T47D (cell line): ENCODE data around the gene CCDC188.

Experiments
- DNase-seq, 2 experiments: peaks; one replicate each; pipeline versions ENCODE4 v3.0.0 to v3.0.0-alpha.2; 2011 to 2012; ENCODE audit warnings: low read depth in 1 of 2, low spot score in 1 of 2
- JUND ChIP-seq: IDR thresholded peaks from 2 replicates; pipeline ENCODE4 v1.6.1; 2012; ENCODE audit warnings: low read depth
- in situ Hi-C: cut with HindIII; loops from 2 replicates; pipeline ENCODE4 v1.10.0; 2016; ENCODE audit warnings: low sequenced_read_pairs, low pct_unique_long_range_greater_than_20kb

CCDC188 gene

DNA sequence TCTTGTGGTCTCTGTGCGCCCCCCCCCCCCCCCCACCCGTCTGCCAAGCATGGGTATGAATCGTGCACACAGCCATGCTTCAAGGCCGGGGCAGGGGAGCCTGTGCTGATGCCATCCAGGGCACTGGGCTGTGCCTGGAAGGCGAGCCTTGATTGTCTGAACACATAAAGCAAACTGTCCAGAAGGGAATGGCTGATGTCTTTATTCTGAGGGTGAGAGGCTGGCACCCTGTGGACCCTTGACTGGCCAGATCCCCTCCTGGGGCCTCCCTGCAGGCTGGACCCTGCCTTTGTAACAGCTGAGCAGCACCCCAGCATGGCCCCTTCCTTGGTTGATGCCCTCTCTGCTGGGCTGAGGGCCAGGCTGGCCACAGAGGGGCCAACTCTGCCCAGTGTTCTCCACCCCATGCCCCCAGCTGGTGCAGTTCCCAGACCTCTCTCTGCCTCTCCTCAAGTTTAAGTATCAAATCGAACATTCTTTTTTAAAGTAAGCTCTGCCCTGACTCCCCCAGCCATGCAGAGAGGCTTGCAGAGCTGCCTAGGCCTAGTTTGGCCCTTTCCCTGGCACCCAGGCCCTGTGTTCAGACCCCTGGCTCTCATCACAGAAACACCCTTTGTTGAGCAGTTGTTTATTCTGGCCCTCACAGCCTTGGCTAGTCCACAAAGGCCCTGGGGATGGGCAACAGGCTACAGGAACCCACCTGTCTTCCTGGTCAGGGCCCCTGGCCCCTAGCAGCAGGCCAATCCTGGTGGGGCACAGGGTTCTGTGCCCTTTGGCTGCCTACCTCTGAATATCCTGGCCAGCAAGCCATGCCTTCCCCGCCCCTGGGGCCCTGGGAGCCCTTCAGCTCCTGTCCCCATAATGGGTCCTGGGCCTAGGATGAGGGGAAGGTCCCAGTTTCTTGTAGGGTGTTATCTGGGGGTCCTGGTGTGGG lies 38.9 kb downstream of the CCDC188 start:
- no peak for DNase-seq
- in situ Hi-C loops = no loop called here
- no peak for TF ChIP-seq JUND

DNA sequence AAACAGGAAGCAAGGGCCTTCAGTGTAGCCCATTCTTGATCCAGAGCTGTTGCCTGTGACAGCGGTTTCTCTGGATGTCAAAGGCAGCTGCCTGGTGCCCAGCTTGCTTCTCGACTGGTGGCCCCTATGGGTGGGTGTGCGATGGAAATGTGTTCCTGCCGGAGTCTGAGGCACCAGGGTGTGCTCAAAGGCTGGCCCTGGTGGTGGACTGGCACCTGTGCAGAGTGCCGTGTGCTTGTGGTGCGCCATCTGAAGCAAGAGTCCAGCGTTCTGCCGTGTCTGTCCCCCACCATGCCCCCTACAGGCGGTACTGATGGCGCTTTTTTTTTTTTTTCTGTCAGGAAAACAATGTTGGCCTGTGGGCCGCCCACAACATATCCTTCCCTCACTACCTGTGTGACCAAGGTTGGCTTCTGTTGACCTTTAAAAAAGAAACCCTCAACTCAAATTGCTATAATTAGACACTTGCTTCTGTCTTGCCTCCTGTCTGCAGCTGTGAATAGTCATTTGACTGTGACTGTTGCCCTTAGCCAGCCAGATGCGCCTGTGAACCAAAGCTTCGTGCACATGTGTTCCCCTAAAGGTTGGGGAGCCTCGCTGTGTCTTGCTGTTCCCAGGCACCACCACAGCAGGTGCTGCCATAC lies 39.7 kb downstream of the CCDC188 start:
- no peak for TF ChIP-seq JUND
- DNase-seq = peak in 1 of 2 experiments; percentile 40

DNA sequence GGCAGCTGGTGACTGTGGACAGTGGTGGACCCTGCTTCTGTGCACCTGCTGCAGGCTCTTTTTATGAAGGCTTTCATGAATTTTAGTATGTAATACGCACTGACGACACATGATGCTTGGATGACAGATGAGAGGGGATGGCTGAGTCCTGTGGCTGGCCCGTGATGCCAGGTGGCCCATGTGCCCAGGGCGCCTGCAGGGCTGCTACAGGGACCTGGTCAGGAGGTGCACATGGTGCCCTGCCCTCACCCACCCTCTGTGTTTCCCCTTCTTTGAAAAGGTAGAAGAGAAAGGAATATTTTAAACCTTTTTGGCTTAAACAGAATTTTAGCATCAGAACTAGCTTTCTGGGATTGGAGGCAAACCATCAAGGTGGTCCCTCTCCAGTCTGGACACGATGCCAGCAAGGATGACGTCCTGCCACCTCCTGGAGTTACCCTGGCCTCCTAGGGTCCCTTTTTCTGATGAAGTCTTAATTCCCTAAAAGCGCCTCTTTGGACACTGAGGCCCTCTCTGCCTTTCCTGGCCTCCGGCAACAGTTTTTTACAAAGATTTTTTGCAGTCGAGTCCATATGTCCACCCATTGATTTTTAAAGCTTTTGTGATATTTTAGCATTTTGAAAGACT lies 40.4 kb downstream of the CCDC188 start:
- in situ Hi-C loops = no loop called here
- TF ChIP-seq JUND = no peak
- DNase-seq = no peak

More for the DNA sequence above, 39.7 kb downstream of the CCDC188 start:
- in situ Hi-C loops = no loop called here

DNA sequence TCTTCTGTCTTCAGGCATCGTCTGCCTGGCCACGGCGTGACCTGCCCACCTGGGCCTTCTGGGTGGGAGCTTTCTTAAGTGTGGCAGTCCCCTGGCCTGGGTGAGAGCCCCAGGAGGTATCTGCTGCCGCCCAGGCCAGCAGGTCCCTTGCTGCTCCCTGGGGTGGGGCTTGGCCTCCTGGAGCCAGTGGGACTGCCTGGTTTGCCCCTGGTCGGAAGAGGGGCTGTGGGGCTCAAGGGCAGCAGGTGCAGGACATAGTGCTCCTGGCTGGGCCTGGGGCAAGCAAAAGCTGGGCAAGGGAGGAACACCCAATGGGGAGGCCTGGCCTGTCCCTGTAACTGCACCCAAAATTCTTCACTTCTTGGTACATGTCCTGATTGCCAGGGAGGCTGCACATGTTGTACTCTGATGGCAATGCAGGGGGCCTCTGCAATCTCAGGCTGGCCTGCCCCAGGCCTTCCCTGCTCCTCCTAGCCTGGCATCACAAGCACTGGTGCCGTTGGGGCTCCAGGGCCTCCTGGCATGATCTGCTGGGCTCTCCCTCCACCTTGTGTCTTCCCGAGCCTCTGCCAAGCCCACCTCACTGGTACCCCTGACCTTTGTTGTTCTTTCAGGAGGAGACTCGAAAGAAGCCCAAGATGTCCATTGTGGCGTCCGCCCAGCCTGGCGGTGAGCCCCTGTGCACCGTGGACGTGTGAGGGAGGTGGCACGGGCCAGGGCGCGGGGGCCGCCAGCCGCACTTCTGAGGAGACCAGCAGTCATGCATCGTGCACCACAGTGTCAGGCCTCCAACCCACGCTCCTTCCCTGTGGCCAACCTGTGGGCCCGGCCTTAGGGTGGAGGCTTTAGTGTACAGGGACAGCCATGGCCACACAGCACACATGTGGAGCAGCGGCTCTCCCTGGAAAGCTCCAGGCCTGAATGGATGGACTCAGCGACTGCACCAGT lies 41.2 kb downstream of the CCDC188 start:
- DNase-seq = no peak
- in situ Hi-C loops = no loop called here
- no peak for TF ChIP-seq JUND

DNA sequence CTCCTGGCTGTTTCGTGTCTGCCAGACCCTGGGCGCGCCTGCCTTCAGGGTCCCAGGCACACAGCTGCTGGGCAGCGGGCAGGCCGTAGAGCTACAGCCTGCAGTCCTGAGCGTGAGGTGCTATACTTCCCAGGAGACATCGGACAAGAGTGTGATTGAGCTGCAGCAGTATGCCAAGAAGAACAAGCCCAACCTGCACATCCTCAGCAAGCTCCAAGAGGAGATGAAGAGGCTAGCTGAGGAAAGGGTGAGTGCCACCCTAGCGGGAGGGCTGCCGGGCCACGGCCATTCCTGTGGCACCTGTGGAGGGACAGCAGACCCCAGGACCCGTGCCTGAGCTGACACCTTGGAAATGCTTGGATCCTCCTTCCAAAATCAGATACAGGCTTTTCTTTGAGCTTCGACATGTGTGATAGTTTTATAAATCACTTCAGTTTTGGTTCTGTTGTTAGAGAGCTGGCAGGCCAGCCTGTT lies 42.1 kb downstream of the CCDC188 start:
- in situ Hi-C loops = no loop called here
- no peak for DNase-seq
- TF ChIP-seq JUND = no peak

DNA sequence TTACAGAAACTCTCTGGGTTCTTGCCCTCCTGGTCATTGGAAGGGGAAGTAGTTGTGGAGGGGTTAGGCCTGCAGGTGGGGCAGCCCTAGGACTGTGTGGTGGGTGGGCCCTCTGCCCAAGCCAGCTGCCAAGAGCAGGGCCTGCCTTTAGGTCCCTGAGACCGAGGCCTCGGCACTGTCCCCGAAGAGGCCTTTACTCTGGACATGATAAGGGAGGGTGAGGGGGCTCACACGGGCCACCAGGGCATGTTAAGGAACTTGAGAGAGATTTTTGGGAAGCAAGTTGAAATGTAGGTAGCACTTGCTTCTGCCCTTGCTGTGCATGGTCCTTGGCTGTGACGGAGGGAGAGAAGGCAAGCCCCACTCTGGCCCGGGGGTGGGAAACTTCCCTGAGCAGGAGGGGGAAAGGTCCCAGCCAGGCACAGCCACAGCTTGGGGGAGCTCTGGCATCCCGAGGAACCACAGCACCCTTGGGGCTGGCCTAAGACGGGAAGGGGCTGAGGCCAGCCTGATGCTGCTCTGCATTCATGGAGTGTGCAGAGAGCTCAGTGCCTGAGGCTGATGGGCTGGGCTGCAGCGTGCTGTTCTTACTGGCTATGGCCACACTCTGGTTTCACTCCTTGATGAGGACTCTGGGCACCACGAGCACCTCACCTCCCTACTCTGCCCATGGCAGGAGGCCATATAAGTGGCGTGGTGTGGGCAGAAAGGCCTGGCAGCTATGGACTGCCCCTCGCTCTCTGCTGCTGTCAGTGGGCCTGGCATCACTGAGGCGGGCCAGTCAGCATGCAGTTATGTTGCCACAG lies 42.7 kb downstream of the CCDC188 start:
- DNase-seq = no peak
- no peak for TF ChIP-seq JUND
- in situ Hi-C loops = no loop called here

DNA sequence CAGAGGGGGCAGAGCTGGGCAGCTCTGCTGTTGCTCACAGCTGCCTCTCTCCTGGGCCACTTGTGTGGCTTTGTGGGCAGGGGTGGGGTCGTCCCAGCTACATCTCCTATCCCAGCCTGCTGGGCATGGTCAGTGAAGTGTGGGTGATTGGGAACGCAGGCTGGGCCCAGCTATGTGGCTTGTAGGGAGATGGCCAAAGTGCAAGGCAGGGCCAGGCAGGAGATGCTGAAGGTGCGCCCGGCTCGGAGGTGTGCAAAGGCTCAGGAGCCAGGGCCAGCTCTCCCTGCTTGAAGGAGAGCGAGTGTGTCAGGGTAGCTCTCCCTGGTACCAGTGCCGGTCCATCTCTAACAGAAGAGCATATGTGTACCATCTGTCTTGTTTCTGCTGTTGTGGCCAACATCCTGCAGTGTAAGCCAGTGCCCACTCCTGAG lies 43.4 kb downstream of the CCDC188 start:
- no peak for TF ChIP-seq JUND
- DNase-seq = no peak
- in situ Hi-C loops = no loop called here

DNA sequence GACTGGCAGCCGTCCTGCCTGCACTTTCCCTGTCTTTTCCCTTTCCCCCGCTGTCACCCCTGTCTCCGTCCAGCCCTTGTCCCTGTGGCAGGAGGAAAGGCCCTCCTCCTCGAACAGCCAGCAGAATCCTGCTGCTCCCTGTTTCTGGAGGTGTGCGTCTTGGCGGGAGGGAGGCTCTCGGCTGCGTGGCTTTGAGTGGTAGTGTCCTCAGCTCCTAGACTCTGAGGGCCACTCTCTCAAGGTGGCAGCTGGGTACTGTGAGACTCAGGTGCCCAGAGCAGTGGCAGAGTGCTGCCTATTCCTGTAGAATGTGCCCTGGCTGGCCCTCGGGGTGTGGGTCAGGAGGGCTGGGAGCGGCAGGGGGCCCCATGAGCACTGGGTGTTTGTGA lies 44.0 kb downstream of the CCDC188 start:
- in situ Hi-C loops = no loop called here
- TF ChIP-seq JUND = no peak

DNA sequence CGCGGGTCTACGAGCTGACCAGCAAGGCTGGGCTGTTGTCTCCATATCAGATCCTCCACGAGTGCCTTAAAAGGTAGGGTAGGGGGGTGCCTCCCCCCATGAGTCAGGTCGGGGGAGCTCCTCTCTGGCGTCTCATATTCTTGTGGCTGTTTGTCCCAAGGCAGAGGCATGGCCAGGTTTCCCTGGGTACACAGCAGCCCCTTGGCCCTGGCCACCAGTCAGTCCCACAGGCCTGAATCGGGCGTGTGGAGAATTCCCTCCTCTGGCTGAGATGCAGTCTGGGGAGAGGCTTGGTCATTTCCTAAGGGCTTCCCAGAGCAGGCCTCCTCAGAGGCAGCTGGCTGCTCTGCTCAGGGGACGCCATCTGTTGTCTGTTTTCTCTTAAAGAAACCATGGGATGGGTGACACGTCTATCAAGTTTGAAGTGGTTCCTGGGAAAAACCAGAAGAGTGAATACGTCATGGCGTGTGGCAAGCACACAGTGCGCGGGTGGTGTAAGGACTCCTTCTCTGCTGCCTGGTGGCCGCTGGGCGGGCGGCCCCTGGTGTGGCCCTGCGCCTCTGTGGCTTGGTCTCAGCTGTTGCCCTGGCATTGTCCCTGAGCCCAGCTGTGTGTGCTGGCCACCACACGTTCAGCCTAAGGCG lies 44.5 kb downstream of the CCDC188 start:
- no peak for DNase-seq
- in situ Hi-C loops = no loop called here
- no peak for TF ChIP-seq JUND

More for the DNA sequence above, 44.0 kb downstream of the CCDC188 start:
- no peak for DNase-seq

DNA sequence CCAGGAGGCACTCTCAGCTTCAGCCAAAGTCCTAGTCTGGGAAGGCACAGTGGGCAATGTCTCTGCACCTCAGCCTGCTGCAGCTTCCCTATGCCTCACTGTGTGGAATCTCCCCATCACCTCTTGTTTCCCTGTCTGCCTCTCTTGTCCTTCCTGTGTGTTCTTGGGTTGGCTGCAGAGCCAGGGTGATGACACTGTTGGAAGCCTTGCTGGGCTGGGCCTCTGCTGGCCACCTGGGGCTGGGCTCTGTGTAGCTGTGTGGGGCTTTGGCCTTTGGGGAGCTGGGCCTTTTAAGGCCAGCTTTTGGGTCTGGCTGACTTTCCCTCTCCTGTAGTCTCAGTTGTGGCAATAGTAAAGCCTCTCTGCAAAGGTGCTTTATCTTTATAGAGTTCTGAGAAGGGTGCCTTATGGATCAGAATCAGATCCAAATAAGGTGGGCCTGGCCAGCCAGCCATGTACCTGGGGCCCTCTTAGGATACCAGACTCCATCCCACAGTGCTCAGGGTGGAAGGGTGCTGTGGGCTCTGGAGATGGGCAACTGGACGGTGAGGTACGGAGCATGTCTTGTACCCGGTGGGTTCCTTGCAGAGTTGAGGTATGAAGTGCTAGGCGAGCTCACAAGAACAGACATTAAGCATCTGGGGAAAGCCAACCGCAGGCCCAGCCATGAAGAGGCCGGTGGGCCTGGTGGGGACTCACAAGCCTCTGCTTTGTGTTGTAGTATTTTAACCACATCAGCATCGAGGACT lies 45.2 kb downstream of the CCDC188 start:
- DNase-seq = no peak
- TF ChIP-seq JUND = no peak
- in situ Hi-C loops = no loop called here
